Measurements from ENCODE around the gene SUCO. TPM values are rescaled to one million over a fixed set of nuclear protein-coding genes. Genes with fewer than 3 reads are reported as not detected.

The SUCO gene
- polyA plus RNA-seq, 1 donor from 2014 or later, result 13.3 TPM

GRCh38 chr1:172533513-172534151 is 682 bp downstream of the SUCO start:
- H3K4me3 Mint-ChIP-seq, result peak overlapping the region; percentile 86 to 100 (median 98)
- peaks cover 2% of the 10 kb centered on the region for H3K27me3 Mint-ChIP-seq
- no peaks in the 10 kb centered on the region for H3K9me3 Mint-ChIP-seq
- H3K4me1 Mint-ChIP-seq, result peaks cover 14 to 48% (median 30%) of the 10 kb centered on the region in 3 donors
- peak overlapping the region; percentile 86 to 100 (median 98) for H3K27ac Mint-ChIP-seq
- H3K36me3 Mint-ChIP-seq, result peaks cover 5% of the 10 kb centered on the region

DNA sequence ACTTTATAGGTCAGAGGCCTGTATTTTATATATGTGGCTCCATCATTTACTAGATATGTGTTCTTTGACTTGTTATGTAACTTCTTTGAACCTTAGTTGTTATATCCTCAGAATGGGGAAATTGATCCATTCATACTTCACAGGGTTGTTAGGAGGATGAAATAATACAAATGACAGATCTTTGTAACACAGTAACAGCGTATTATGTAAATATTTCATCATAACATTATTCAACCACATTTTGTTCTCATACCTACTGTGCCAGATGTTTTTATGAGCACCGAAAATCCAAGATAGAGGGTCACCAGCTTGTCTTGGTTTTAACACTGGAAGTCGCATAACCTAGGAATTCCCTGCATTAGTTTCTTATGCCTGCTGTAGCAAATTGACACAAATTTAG is 3.3 kb downstream of the SUCO start:
- peaks cover 23 to 59% (median 44%) of the 10 kb centered on the region in 3 donors for H3K4me1 Mint-ChIP-seq
- no peaks in the 10 kb centered on the region for H3K27me3 Mint-ChIP-seq
- H3K27ac Mint-ChIP-seq, result no peak overlapping the region
- H3K9me3 Mint-ChIP-seq, result no peaks in the 10 kb centered on the region
- H3K36me3 Mint-ChIP-seq, result peaks cover 5% of the 10 kb centered on the region
- peak overlapping the region in 2 of 4 donors; percentile 22 to 56 for H3K4me3 Mint-ChIP-seq

DNA sequence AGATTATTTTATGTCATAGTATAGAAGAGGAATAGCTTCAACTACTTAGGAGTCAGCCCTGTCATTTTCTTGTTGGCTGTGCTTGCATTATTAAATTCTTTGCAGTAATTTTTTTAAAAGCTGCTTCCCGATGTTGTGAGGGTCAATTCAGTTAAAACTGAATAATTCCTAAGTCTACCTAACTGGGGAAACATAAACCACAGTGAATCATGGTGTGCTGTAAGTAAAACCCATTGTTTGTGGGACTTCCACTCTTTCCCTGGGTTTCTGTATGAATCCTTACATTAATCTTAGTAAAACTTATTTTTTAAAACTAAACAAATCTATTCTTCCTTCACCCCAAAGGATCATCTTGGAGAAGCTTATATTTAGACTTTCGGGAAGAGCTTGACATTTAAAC is 4.4 kb downstream of the SUCO start:
- peaks cover 6% of the 10 kb centered on the region for H3K36me3 Mint-ChIP-seq
- no peak overlapping the region for H3K27ac Mint-ChIP-seq
- H3K27me3 Mint-ChIP-seq, result no peaks in the 10 kb centered on the region
- H3K4me1 Mint-ChIP-seq, result peaks cover 29 to 58% (median 46%) of the 10 kb centered on the region in 3 donors
- H3K4me3 Mint-ChIP-seq, result no peak overlapping the region
- no peaks in the 10 kb centered on the region for H3K9me3 Mint-ChIP-seq

GRCh38 chr1:172537827-172538391 is 5.0 kb downstream of the SUCO start:
- Mint-ChIP-seq H3K27me3 (no peaks in the 10 kb centered on the region), H3K27ac (no peak overlapping the region), H3K9me3 (no peaks in the 10 kb centered on the region), H3K36me3 (peaks cover 6% of the 10 kb centered on the region), H3K4me1 (peaks cover 35 to 62% (median 48%) of the 10 kb centered on the region in 3 donors), H3K4me3 (peak overlapping the region in 1 of 4 donors; percentile 70)

- Mint-ChIP-seq H3K27ac (no peak overlapping the region), H3K4me3 (peak overlapping the region in 1 of 4 donors; percentile 56), H3K36me3 (peaks cover 6% of the 10 kb centered on the region), H3K27me3 (no peaks in the 10 kb centered on the region), H3K9me3 (no peaks in the 10 kb centered on the region), H3K4me1 (peaks cover 30 to 46% (median 30%) of the 10 kb centered on the region in 3 donors)
Measured at GRCh38 chr1:172540635-172541034, 7.7 kb downstream of the SUCO start.

- Mint-ChIP-seq H3K36me3 (peaks cover 4% of the 10 kb centered on the region), H3K4me3 (no peak overlapping the region), H3K4me1 (peaks cover 20 to 39% (median 33%) of the 10 kb centered on the region in 3 donors), H3K9me3 (no peaks in the 10 kb centered on the region), H3K27me3 (no peaks in the 10 kb centered on the region), H3K27ac (no peak overlapping the region)
Measured at GRCh38 chr1:172544481-172545104, 11.6 kb downstream of the SUCO start.

GRCh38 chr1:172545396-172546004 is 12.6 kb downstream of the SUCO start:
- Mint-ChIP-seq H3K27ac (no peak overlapping the region), H3K4me1 (peaks cover 15 to 43% (median 34%) of the 10 kb centered on the region in 3 donors), H3K27me3 (no peaks in the 10 kb centered on the region), H3K9me3 (no peaks in the 10 kb centered on the region), H3K4me3 (no peak overlapping the region), H3K36me3 (peaks cover 4% of the 10 kb centered on the region)

GRCh38 chr1:172547071-172547470 is 14.1 kb downstream of the SUCO start:
- H3K27ac Mint-ChIP-seq, result no peak overlapping the region
- peaks cover 3% of the 10 kb centered on the region for H3K36me3 Mint-ChIP-seq
- H3K9me3 Mint-ChIP-seq, result no peaks in the 10 kb centered on the region
- peaks cover 11 to 32% (median 25%) of the 10 kb centered on the region in 3 donors for H3K4me1 Mint-ChIP-seq
- no peaks in the 10 kb centered on the region for H3K27me3 Mint-ChIP-seq
- peak overlapping the region in 1 of 4 donors; percentile 10 for H3K4me3 Mint-ChIP-seq

DNA sequence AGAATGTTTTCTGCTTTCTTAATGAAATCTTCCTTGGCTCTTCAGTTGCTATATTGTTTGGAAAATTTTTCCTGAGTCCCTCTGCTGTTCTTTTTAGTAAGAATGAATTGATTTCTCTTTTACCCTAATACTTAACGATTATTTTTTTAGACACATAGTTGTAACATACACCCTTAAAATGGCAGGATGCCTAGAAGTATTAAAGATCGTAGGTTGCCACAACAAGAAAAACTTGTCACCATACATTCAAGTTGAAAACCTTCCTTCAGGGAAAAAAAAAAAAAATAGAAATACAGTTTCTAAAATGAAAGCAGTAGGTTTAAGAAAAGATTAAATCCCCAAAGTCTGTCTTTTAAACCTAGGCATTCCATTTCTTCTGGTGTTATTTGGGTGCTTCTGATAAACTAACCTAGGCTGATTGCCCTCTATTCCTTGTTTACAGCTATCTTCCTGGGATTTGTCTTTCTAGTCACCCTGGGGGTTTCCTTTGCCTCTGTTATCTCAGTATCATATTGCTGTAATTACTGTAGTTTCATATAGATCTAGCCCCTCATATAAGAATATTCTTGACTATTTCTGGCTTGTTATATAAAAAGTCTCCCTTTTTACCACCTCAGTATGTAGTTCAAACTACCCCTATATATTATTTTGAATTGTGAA is 16.8 kb downstream of the SUCO start:
- no peak overlapping the region for H3K27ac Mint-ChIP-seq
- peak overlapping the region in 1 of 4 donors; percentile 24 for H3K4me3 Mint-ChIP-seq
- H3K4me1 Mint-ChIP-seq, result peaks cover 10 to 20% (median 19%) of the 10 kb centered on the region in 3 donors
- no peaks in the 10 kb centered on the region for H3K27me3 Mint-ChIP-seq
- H3K9me3 Mint-ChIP-seq, result no peaks in the 10 kb centered on the region
- H3K36me3 Mint-ChIP-seq, result peaks cover 3% of the 10 kb centered on the region

GRCh38 chr1:172551279-172551678 is 18.3 kb downstream of the SUCO start:
- H3K4me3 Mint-ChIP-seq, result peak overlapping the region in 1 of 4 donors; percentile 59
- H3K36me3 Mint-ChIP-seq, result peaks cover 5% of the 10 kb centered on the region

DNA sequence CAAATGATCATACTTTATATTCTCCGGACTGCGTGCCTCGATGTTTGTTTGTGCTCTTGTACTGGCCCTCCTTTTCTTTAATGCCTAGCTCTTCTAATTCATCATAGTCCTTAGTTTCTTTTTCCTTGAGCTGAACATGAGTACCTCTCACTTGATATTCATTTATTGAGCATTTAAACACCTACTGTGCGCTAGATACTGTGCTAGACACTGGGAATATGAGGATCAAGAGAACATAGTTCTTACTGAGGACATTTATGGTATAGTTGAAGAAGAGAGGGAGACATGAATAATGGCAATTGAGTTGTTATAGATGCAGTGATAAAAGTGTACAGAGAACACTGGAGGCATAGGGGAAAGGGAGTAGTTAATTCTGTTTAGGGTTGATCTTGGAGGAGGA is 22.0 kb downstream of the SUCO start:
- no peaks in the 10 kb centered on the region for H3K9me3 Mint-ChIP-seq
- no peaks in the 10 kb centered on the region for H3K27me3 Mint-ChIP-seq
- no peak overlapping the region for H3K4me3 Mint-ChIP-seq
- H3K27ac Mint-ChIP-seq, result no peak overlapping the region
- H3K4me1 Mint-ChIP-seq, result peaks cover 8 to 12% (median 10%) of the 10 kb centered on the region in 3 donors
- H3K36me3 Mint-ChIP-seq, result peaks cover 12% of the 10 kb centered on the region

More at GRCh38 chr1:172551279-172551678, 18.3 kb downstream of the SUCO start:
- Mint-ChIP-seq H3K27ac (no peak overlapping the region), H3K9me3 (no peaks in the 10 kb centered on the region), H3K27me3 (no peaks in the 10 kb centered on the region), H3K4me1 (peaks cover 17 to 25% (median 25%) of the 10 kb centered on the region in 3 donors)

DNA sequence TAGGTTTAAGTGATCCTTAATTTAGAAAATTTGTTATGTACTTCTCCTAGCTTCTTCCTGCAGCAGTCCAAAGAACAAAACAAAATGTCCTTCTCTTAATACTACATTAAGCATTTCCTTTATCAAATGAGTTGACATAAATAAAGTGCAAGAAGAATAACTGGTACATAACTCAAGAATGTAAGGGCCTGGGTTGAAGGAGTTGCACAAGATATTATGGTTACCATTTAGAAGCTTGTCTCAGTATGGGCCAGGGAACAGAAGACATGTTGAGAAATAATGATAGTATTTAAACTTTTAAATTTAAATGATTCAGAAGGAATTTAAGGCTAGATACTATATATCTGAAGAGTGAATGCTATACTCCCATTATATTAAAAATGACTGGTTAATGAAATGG is 23.5 kb downstream of the SUCO start:
- H3K27me3 Mint-ChIP-seq, result no peaks in the 10 kb centered on the region
- peaks cover 17% of the 10 kb centered on the region for H3K36me3 Mint-ChIP-seq
- H3K9me3 Mint-ChIP-seq, result no peaks in the 10 kb centered on the region
- H3K4me3 Mint-ChIP-seq, result no peak overlapping the region
- peaks cover 6 to 13% (median 8%) of the 10 kb centered on the region in 3 donors for H3K4me1 Mint-ChIP-seq
- H3K27ac Mint-ChIP-seq, result no peak overlapping the region

DNA sequence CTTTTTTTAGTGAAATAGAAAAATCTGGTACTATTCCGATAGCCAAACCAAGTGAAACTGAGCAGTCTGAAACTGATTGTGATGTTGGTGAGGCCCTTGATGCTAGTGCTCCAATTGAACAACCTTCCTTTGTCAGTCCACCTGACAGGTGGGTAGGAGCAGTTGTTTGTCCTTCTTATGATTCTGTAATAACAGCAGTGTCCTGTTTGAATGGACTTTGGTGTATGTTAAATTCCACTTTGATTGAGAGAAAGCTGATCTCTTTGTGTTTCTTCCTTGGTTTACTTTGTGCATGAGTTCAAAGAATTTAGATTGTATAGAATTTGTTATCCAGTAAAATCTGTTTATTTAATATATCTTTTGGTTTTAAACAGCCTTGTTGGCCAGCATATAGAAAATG is 24.3 kb downstream of the SUCO start:
- H3K36me3 Mint-ChIP-seq, result peaks cover 22% of the 10 kb centered on the region
- no peaks in the 10 kb centered on the region for H3K27me3 Mint-ChIP-seq
- H3K4me1 Mint-ChIP-seq, result peaks cover 6 to 13% (median 8%) of the 10 kb centered on the region in 3 donors
- H3K4me3 Mint-ChIP-seq, result no peak overlapping the region
- H3K9me3 Mint-ChIP-seq, result no peaks in the 10 kb centered on the region
- H3K27ac Mint-ChIP-seq, result no peak overlapping the region

GRCh38 chr1:172559572-172560210 is 26.7 kb downstream of the SUCO start:
- Mint-ChIP-seq H3K4me3 (no peak overlapping the region), H3K36me3 (peaks cover 36% of the 10 kb centered on the region), H3K9me3 (peaks cover 1 to 8% (median 4%) of the 10 kb centered on the region in 3 donors), H3K4me1 (peaks cover 8 to 15% (median 11%) of the 10 kb centered on the region in 3 donors), H3K27ac (no peak overlapping the region), H3K27me3 (no peaks in the 10 kb centered on the region)

Measured in IgD-negative memory B cell (primary cell).